H9 (cell line): ENCODE data around the gene IL5RA. TPM values are rescaled to one million over a fixed set of nuclear protein-coding genes. Genes with fewer than 3 reads are reported as not detected.

Source experiments
- DNase-seq: peaks from one replicate; pipeline ENCODE4 v3.0.0-alpha.2; 2017
- H2AFZ ChIP-seq: one replicate; pipeline ENCODE4 v1.6.1; 2013; ENCODE audit warnings: mild to moderate bottlenecking, low read length, control low read depth, moderate library complexity
- H2AK5ac ChIP-seq: 2 replicates; pipeline ENCODE4 v1.6.1; 2013; ENCODE audit warnings: low read length, control low read depth, mixed read lengths; ENCODE audit not compliant: insufficient read length
- H2BK120ac ChIP-seq: one replicate; pipeline ENCODE4 v1.6.1; 2013; ENCODE audit warnings: low read depth, mild to moderate bottlenecking, low read length, control low read depth, inconsistent platforms; ENCODE audit not compliant: poor library complexity, severe bottlenecking
- H2BK12ac ChIP-seq: 2 replicates; pipeline ENCODE4 v1.6.1; 2013; ENCODE audit warnings: low read length, control low read depth, mixed read lengths, low read depth; ENCODE audit not compliant: insufficient read length
- H2BK15ac ChIP-seq: 2 replicates; pipeline ENCODE4 v1.6.1; 2013; ENCODE audit warnings: low read depth, low read length, control low read depth
- H2BK20ac ChIP-seq: one replicate; pipeline ENCODE4 v1.6.1; 2013; ENCODE audit warnings: low read depth, mild to moderate bottlenecking, low read length, control low read depth, inconsistent platforms; ENCODE audit not compliant: poor library complexity, severe bottlenecking
- H2BK5ac ChIP-seq: 2 replicates; pipeline ENCODE4 v1.6.1; 2013; ENCODE audit warnings: low read length, control low read depth, mixed read lengths; ENCODE audit not compliant: insufficient read length
- H3K14ac ChIP-seq: 2 replicates; pipeline ENCODE4 v1.6.1; 2013; ENCODE audit warnings: low read length, control low read depth; ENCODE audit not compliant: insufficient read depth
- H3K18ac ChIP-seq: 2 replicates; pipeline ENCODE4 v1.6.1; 2013; ENCODE audit warnings: low read depth, mild to moderate bottlenecking, mixed read lengths, low read length, control low read depth; ENCODE audit not compliant: insufficient read length
- H3K23ac ChIP-seq: 2 replicates; pipeline ENCODE4 v1.6.1; 2013; ENCODE audit warnings: low read length, control low read depth, mixed read lengths, low read depth; ENCODE audit not compliant: insufficient read length
- H3K23me2 ChIP-seq: 2 replicates; pipeline ENCODE4 v1.6.1; 2013; ENCODE audit warnings: low read depth, mild to moderate bottlenecking, mixed read lengths, low read length, control low read depth; ENCODE audit not compliant: insufficient read length, poor library complexity, severe bottlenecking
- H3K27ac ChIP-seq: 2 replicates; pipeline ENCODE4 v1.5.1; 2013; ENCODE audit warnings: low read length, control low read depth, mixed read lengths, low read depth; ENCODE audit not compliant: insufficient read length
- H3K27me3 ChIP-seq: 2 replicates; pipeline ENCODE4 v1.6.1; 2013; ENCODE audit warnings: low read length, control low read depth, inconsistent platforms; ENCODE audit not compliant: insufficient read depth
- H3K4ac ChIP-seq: 2 replicates; pipeline ENCODE4 v1.6.1; 2013; ENCODE audit warnings: low read depth, mild to moderate bottlenecking, control low read depth, inconsistent platforms, low read length, moderate library complexity
- H3K4me1 ChIP-seq: 2 replicates; pipeline ENCODE4 v1.6.1; 2013; ENCODE audit warnings: low read length, control low read depth, inconsistent platforms; ENCODE audit not compliant: insufficient read depth
- H3K4me2 ChIP-seq: 2 replicates; pipeline ENCODE4 v1.6.1; 2013; ENCODE audit warnings: low read length, control low read depth, mixed read lengths; ENCODE audit not compliant: insufficient read length, insufficient read depth
- H3K56ac ChIP-seq: 2 replicates; pipeline ENCODE4 v1.6.1; 2013; ENCODE audit warnings: low read depth, mild to moderate bottlenecking, mixed read lengths, low read length, control low read depth; ENCODE audit not compliant: insufficient read length
- H3K79me1 ChIP-seq: 2 replicates; pipeline ENCODE4 v1.6.1; 2013; ENCODE audit warnings: low read depth, mild to moderate bottlenecking, moderate library complexity, low read length, control low read depth, inconsistent platforms; ENCODE audit not compliant: insufficient read depth, poor library complexity, severe bottlenecking
- H3K79me2 ChIP-seq: 2 replicates; pipeline ENCODE4 v1.6.1; 2013; ENCODE audit warnings: low read length, control low read depth, inconsistent platforms; ENCODE audit not compliant: insufficient read depth
- H3K9ac ChIP-seq: 2 replicates; pipeline ENCODE4 v1.6.1; 2013; ENCODE audit warnings: low read length, control low read depth, mixed read lengths; ENCODE audit not compliant: insufficient read length; ENCODE audit errors: extremely low read depth
- H3K9me3 ChIP-seq: one replicate; pipeline ENCODE4 v1.6.1; 2013; ENCODE audit warnings: low read depth, low read length, inconsistent platforms; ENCODE audit not compliant: control insufficient read depth
- H3T11ph ChIP-seq: one replicate; pipeline ENCODE4 v1.6.1; 2013; ENCODE audit warnings: mild to moderate bottlenecking, low read length, control low read depth, inconsistent platforms
- H4K20me1 ChIP-seq: one replicate; pipeline ENCODE4 v1.6.1; 2013; ENCODE audit not compliant: control insufficient read depth, insufficient read length, insufficient read depth
- H4K5ac ChIP-seq: 2 replicates; pipeline ENCODE4 v1.6.1; 2013; ENCODE audit warnings: low read depth, mild to moderate bottlenecking, mixed read lengths, low read length, control low read depth; ENCODE audit not compliant: insufficient read length
- H4K8ac ChIP-seq: replicated peaks from 2 replicates; pipeline ENCODE4 v1.6.1; 2013; ENCODE audit warnings: low read length, control low read depth, mixed read lengths, low read depth; ENCODE audit not compliant: insufficient read length
- H4K91ac ChIP-seq: 2 replicates; pipeline ENCODE4 v1.6.1; 2013; ENCODE audit warnings: low read depth, mild to moderate bottlenecking, moderate library complexity, mixed read lengths, low read length, control low read depth; ENCODE audit not compliant: insufficient read length
- H3K27ac Mint-ChIP-seq, 3 experiments: 2 replicates in 2 of 3; 3 replicates in 1 of 3; pipeline ENCODE4 v1.8.0; 2020 to 2021; ENCODE audit warnings: mixed read lengths in 3 of 3, mild to moderate bottlenecking in 1 of 3, moderate library complexity in 1 of 3
- H3K27me3 Mint-ChIP-seq: 2 replicates; pipeline ENCODE4 v1.8.0; 2021; ENCODE audit warnings: low read depth, mild to moderate bottlenecking, moderate library complexity, mixed read lengths
- H3K36me3 Mint-ChIP-seq, 3 experiments: 2 replicates in 2 of 3; 3 replicates in 1 of 3; pipeline ENCODE4 v1.8.0; 2020 to 2021; ENCODE audit warnings: low read depth in 3 of 3, mixed read lengths in 3 of 3; ENCODE audit not compliant: insufficient read depth in 1 of 3
- H3K4me1 Mint-ChIP-seq, 2 experiments: 2 replicates each; pipeline ENCODE4 v1.8.0; 2020; ENCODE audit warnings: mixed read lengths in 2 of 2
- H3K4me3 Mint-ChIP-seq, 2 experiments: 2 replicates in 1 of 2; 3 replicates in 1 of 2; pipeline ENCODE4 v1.8.0; 2020 to 2021; ENCODE audit warnings: mild to moderate bottlenecking in 2 of 2, mixed read lengths in 2 of 2, moderate library complexity in 1 of 2
- H3K9me3 Mint-ChIP-seq, 2 experiments: 2 replicates in 1 of 2; 3 replicates in 1 of 2; pipeline ENCODE4 v1.8.0; 2020; ENCODE audit warnings: mild to moderate bottlenecking in 2 of 2, mixed read lengths in 2 of 2, moderate library complexity in 1 of 2
- WGBS: extraction: QIAGEN DNeasy Blood & Tissue Kit; methylation state at CpG from one replicate; pipeline ENCODE4 v1.1.7; 2013; ENCODE audit warnings: missing lambda C conversion rate, low lambda C conversion rate, mixed read lengths; ENCODE audit not compliant: insufficient read length; ENCODE audit errors: extremely low coverage; 5-methylcytosine and 5-hydroxymethylcytosine counted together
- total RNA-seq: library from RNA; stranded (reverse); gene quantifications from 2 replicates; pipeline ENCODE4 v1.2.1, GENCODE V29; 2021
- TF ChIP-seq, protein P1 (sequence below): fragments of 200-600 bp; sonication (generic); conservative IDR thresholded peaks from 3 replicates; pipeline ENCODE4 v1.8.0; 2021; ENCODE audit warnings: antibody characterized with exemption, mild to moderate bottlenecking

Gene IL5RA
- total RNA-seq, 1 experiment from 2014 or later, result not detected

DNA sequence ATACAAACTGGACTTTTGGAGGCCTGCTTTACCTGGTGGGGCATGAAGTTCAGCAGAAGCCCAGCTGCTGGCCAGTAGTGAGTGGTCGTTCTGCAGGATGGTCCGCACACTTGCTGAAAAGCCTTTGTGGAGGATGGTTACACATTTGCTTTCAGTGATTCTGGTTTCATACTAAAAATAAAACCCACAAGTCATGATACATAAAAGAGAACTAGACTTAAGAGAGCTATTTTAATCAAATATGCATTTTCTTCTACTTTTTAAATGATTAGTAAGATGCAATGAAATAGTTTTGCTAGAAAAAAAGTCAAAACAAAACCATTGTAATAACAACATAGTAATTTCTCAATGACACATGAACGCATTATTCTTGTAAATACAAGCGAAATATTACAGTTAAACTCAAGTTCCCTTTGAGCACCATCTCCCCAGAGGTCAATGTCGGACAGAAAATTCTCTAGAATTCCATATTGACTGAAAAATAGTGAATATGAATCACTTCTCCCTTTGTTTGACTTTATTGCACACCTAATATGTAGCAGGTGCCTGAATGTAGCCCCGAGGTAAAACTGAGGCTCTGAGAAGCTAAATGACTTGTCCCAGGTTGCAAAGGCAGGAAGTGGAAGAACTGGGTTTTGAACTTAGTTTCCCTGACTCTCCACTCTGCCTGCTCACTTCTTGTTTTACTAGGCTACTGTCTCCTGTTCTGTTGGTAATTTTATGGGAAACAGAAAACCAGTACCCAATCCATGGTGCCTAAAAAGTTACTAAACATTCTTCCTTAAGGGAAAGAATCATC lies 8.3 kb downstream of the IL5RA start:
- no peaks in the 10 kb centered on the region for H3K9me3 Mint-ChIP-seq
- TF ChIP-seq, protein P1, sequence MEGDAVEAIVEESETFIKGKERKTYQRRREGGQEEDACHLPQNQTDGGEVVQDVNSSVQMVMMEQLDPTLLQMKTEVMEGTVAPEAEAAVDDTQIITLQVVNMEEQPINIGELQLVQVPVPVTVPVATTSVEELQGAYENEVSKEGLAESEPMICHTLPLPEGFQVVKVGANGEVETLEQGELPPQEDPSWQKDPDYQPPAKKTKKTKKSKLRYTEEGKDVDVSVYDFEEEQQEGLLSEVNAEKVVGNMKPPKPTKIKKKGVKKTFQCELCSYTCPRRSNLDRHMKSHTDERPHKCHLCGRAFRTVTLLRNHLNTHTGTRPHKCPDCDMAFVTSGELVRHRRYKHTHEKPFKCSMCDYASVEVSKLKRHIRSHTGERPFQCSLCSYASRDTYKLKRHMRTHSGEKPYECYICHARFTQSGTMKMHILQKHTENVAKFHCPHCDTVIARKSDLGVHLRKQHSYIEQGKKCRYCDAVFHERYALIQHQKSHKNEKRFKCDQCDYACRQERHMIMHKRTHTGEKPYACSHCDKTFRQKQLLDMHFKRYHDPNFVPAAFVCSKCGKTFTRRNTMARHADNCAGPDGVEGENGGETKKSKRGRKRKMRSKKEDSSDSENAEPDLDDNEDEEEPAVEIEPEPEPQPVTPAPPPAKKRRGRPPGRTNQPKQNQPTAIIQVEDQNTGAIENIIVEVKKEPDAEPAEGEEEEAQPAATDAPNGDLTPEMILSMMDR, result no peak
- Histone ChIP-seq H3K27ac (no peak overlapping the region), H4K5ac (no peak overlapping the region), H3K79me2 (no peaks in the 10 kb centered on the region), H3K23ac (no peak overlapping the region), H3K4me2 (no peak overlapping the region), H3K14ac (no peak overlapping the region), H3K4me1 (no peaks in the 10 kb centered on the region), H2BK120ac (no peak overlapping the region), H2BK5ac (no peak overlapping the region), H2AFZ (no peak overlapping the region), H2BK12ac (no peak overlapping the region), H3K4ac (no peak overlapping the region), H2BK20ac (no peak overlapping the region), H3K9me3 (no peaks in the 10 kb centered on the region), H2AK5ac (no peak overlapping the region), H4K91ac (no peak overlapping the region), H4K20me1 (no peaks in the 10 kb centered on the region), H3K79me1 (no peaks in the 10 kb centered on the region), H3K56ac (no peak overlapping the region), H3K23me2 (no peaks in the 10 kb centered on the region), H3K9ac (no peak overlapping the region), H3T11ph (no peak overlapping the region), H3K27me3 (no peaks in the 10 kb centered on the region), H2BK15ac (no peak overlapping the region), H3K18ac (no peak overlapping the region), H4K8ac (no peak overlapping the region)
- no peak overlapping the region for H3K4me3 Mint-ChIP-seq
- WGBS, result no CpG with 5 or more reads among the region's 6 CpGs
- no peaks in the 10 kb centered on the region for H3K36me3 Mint-ChIP-seq
- H3K4me1 Mint-ChIP-seq, result peaks cover 11 to 13% of the 10 kb centered on the region in 2 experiments
- H3K27ac Mint-ChIP-seq, result no peak overlapping the region
- H3K27me3 Mint-ChIP-seq, result peaks cover 2% of the 10 kb centered on the region; the same call in 1 of the 2 replicates
- no peak for DNase-seq
